Measurements from ENCODE around the gene CTAGE1.
A peak's percentile ranks its signal among the peaks of the same experiment; 100 is the strongest.

CTAGE1 gene

GRCh38 chr18:22391407-22392345 lies 26.0 kb downstream of the CTAGE1 start:
- no peak for DNase-seq (ENCODE audit: low read depth)

GRCh38 chr18:22387787-22388186 lies 29.9 kb downstream of the CTAGE1 start:
- no peak for DNase-seq (ENCODE audit: low read depth)

GRCh38 chr18:22387364-22387763 lies 30.4 kb downstream of the CTAGE1 start:
- DNase-seq (ENCODE audit: low read depth), result no peak

DNA sequence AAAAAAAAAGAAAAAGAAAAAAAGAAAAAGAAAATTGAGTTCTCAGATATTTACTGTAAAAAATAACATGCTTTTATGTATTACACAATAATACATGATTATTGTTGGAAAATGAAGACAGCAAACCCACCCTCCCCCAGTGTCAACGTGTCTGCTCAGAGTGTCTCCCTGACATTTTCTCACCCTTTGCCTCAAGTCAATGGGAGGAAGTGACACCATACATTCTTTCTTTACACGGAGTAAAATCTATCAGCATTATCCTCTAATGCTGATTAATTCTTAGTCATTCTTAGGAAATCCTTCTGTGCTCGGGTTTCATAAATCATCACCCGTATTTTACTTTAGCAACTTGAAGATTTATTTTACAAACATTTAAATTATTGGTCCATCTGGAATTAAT lies 32.0 kb downstream of the CTAGE1 start:
- DNase-seq (ENCODE audit: low read depth), result no peak

GRCh38 chr18:22378672-22379282 lies 38.9 kb downstream of the CTAGE1 start:
- DNase-seq (ENCODE audit: low read depth), result peak; percentile 1

- no peak for DNase-seq (ENCODE audit: low read depth)
These were observed 39.9 kb downstream of the CTAGE1 start for GRCh38 chr18:22377769-22378168.

DNA sequence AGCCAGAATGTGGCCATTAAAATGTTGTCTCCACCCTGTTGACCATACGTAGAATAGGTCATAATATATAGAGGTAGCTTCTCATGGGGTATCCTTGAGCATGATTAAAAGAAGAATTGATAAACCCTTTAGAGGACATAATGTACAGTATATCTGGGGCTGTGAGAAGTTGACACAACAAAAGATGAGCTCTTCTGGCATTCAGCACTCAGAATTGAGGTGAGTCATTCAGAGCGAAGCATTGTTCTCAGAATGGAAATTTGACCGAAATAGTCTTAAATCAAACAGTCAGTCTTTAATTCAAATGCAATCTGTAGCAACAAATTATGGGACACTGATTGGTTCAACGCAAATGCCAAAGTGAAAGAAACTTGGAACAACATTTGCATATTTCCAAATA lies 47.3 kb downstream of the CTAGE1 start:
- DNase-seq (ENCODE audit: low read depth), result no peak

- no peak for DNase-seq (ENCODE audit: low read depth)
These were observed 49.7 kb downstream of the CTAGE1 start for GRCh38 chr18:22368021-22368420.

GRCh38 chr18:22367303-22367702 lies 50.4 kb downstream of the CTAGE1 start:
- no peak for DNase-seq (ENCODE audit: low read depth)

GRCh38 chr18:22363867-22364463 lies 53.8 kb downstream of the CTAGE1 start:
- no peak for DNase-seq (ENCODE audit: low read depth)
